BJ (cell line): Measurements from ENCODE around the gene GFOD1. TPM values are rescaled to one million over a fixed set of nuclear protein-coding genes. Genes with fewer than 3 reads are reported as not detected.

Source experiments
- CTCF ChIA-PET: fragments of 350-600 bp; formaldehyde crosslinking; extraction: SDS; loops from one replicate; lab custom pipeline; 2021; ENCODE audit warnings: antibody characterized with exemption, inconsistent platforms; lab: Yijun Ruan, JAX
- POLR2A ChIA-PET: fragments of 300-600 bp; sonication (Branson Sonifier 250); formaldehyde crosslinking; extraction: SDS; loops from one replicate; lab custom pipeline; 2021; ENCODE audit warnings: antibody characterized with exemption; lab: Charles Lee
- DNase-seq: peaks from one replicate; pipeline ENCODE4 v3.0.0-alpha.2; 2011; ENCODE audit warnings: low read depth
- H3K27me3 ChIP-seq: 2 replicates; pipeline ENCODE4 v1.6.0; 2011; ENCODE audit warnings: low read length; ENCODE audit not compliant: control insufficient read depth, insufficient read depth
- H3K36me3 ChIP-seq: 2 replicates; pipeline ENCODE4 v1.5.1; 2011; ENCODE audit warnings: low read length; ENCODE audit not compliant: control insufficient read depth, insufficient read depth
- H3K4me3 ChIP-seq: 2 replicates; pipeline ENCODE4 v1.5.1; 2011; ENCODE audit warnings: low read depth, mild to moderate bottlenecking, control low read depth, low read length
- CTCF ChIP-seq: IDR thresholded peaks from 2 replicates; pipeline ENCODE4 v1.5.1; 2011; ENCODE audit warnings: low read depth, mild to moderate bottlenecking, control low read depth, inconsistent platforms, low read length, moderate library complexity; ENCODE audit not compliant: insufficient read depth
- polyA plus RNA-seq: library from polyadenylated mRNA; depleted of rRNA; stranded (reverse); fragments of >200 nt; gene quantifications from 2 replicates; pipeline ENCODE4 v1.2.3, GENCODE V29; 2011

The GFOD1 gene
- polyA plus RNA-seq, 1 experiment = 0.76 TPM

GRCh38 chr6:13493147-13493546 lies 5.7 kb upstream of the GFOD1 start:
- CTCF ChIA-PET = interaction anchor here (1.5 kb wide), 1 partner anchor 10 kb away, joined by 3 read pairs; no protein-coding TSS in a partner anchor

GRCh38 chr6:13492357-13492756 lies 5.0 kb upstream of the GFOD1 start:
- DNase-seq = no peak
- Histone ChIP-seq H3K4me3 (no peak overlapping the region), H3K36me3 (no peaks in the 10 kb centered on the region), H3K27me3 (no peaks in the 10 kb centered on the region)
- ChIA-PET POLR2A (no interaction called here), CTCF (interaction anchor here (0.9 to 1.5 kb wide), 2 partner anchors 9 to 52 kb away, joined by 3 read pairs; no protein-coding TSS in a partner anchor)
- no peak for TF ChIP-seq CTCF

More at GRCh38 chr6:13493147-13493546, 5.7 kb upstream of the GFOD1 start:
- Histone ChIP-seq H3K27me3 (no peaks in the 10 kb centered on the region), H3K4me3 (no peak overlapping the region), H3K36me3 (no peaks in the 10 kb centered on the region)
- POLR2A ChIA-PET = no interaction called here
- no peak for DNase-seq
- TF ChIP-seq CTCF = no peak

- DNase-seq = no peak
- ChIA-PET CTCF (interaction anchor here (0.6 to 1.0 kb wide), 3 partner anchors 46 to 85 kb away, joined by 3 read pairs; no protein-coding TSS in a partner anchor), POLR2A (no interaction called here)
- TF ChIP-seq CTCF = no peak
- Histone ChIP-seq H3K4me3 (no peak overlapping the region), H3K27me3 (no peaks in the 10 kb centered on the region), H3K36me3 (no peaks in the 10 kb centered on the region)
Observed at GRCh38 chr6:13491538-13491937, 4.1 kb upstream of the GFOD1 start.

- no peak for TF ChIP-seq CTCF
- no peak for DNase-seq
- ChIA-PET POLR2A (no interaction called here), CTCF (no interaction called here)
- no peaks in the 10 kb centered on the region for H3K36me3 ChIP-seq
- no peaks in the 10 kb centered on the region for H3K27me3 ChIP-seq
- H3K4me3 ChIP-seq = no peak overlapping the region
Observed at GRCh38 chr6:13490402-13490801, 3.0 kb upstream of the GFOD1 start.

GRCh38 chr6:13488896-13489237 lies 1.5 kb upstream of the GFOD1 start:
- Histone ChIP-seq H3K4me3 (no peak overlapping the region), H3K36me3 (no peaks in the 10 kb centered on the region), H3K27me3 (no peaks in the 10 kb centered on the region)
- no peak for TF ChIP-seq CTCF
- POLR2A ChIA-PET = no interaction called here
- DNase-seq = no peak
- CTCF ChIA-PET = interaction anchor here (1.0 kb wide), 1 partner anchor 153 kb away, joined by 5 read pairs; no protein-coding TSS in a partner anchor
